HS-5 (cell line): Measurements from ENCODE around the gene ZSCAN5C.
A peak's percentile ranks its signal among the peaks of the same experiment; 100 is the strongest.
"Not testable (repeated sequence)": the region's sequence is repeated elsewhere in the genome, so short reads cannot be mapped to it uniquely, and the experiment has no call there.

Experiments
- DNase-seq: peaks from one replicate; pipeline ENCODE4 v3.0.0-alpha.2; 2012; ENCODE audit warnings: low read depth

The ZSCAN5C gene

GRCh38 chr19:56201973-56202372, at the start of gene ZSCAN5C:
Gene ZSCAN5C, plus strand, starts transcription at chr19:56202273. Its CDS starts 3,641 bp downstream, at chr19:56205914.
- no peak for DNase-seq

GRCh38 chr19:56152644-56153043, 49.4 kb upstream of the ZSCAN5C start:
- DNase-seq: no peak

- DNase-seq: no peak
These were observed 48.6 kb upstream of the ZSCAN5C start for GRCh38 chr19:56153507-56153906.

GRCh38 chr19:56155124-56155687, 46.9 kb upstream of the ZSCAN5C start:
- no peak for DNase-seq

- DNase-seq: no peak
These were observed 45.3 kb upstream of the ZSCAN5C start for GRCh38 chr19:56156768-56157167.

GRCh38 chr19:56158170-56158757, 43.8 kb upstream of the ZSCAN5C start:
- no peak for DNase-seq

GRCh38 chr19:56159009-56159559, 43.0 kb upstream of the ZSCAN5C start:
- no peak for DNase-seq

GRCh38 chr19:56159622-56160271, 42.3 kb upstream of the ZSCAN5C start:
- no peak for DNase-seq

GRCh38 chr19:56161534-56161933, 40.5 kb upstream of the ZSCAN5C start:
- DNase-seq: no peak

- no peak for DNase-seq
These were observed 39.8 kb upstream of the ZSCAN5C start for GRCh38 chr19:56162258-56162657.

- DNase-seq: no peak
These were observed 39.0 kb upstream of the ZSCAN5C start for GRCh38 chr19:56163097-56163496.

GRCh38 chr19:56167064-56167578, 35.0 kb upstream of the ZSCAN5C start:
- no peak for DNase-seq

GRCh38 chr19:56170261-56170660, 31.8 kb upstream of the ZSCAN5C start:
- peak; percentile 49 for DNase-seq

- DNase-seq: no peak
These were observed 28.0 kb upstream of the ZSCAN5C start for GRCh38 chr19:56174086-56174485.

- DNase-seq: no peak
These were observed 27.5 kb upstream of the ZSCAN5C start for GRCh38 chr19:56174550-56174949.

GRCh38 chr19:56175861-56176307, 26.2 kb upstream of the ZSCAN5C start, which contains the start of gene GALP:
Gene GALP, plus strand, starts transcription at chr19:56176008. Its CDS starts 1,101 bp downstream, at chr19:56177109.
- not testable (repeated sequence) for DNase-seq

GRCh38 chr19:56176310-56176709, 25.8 kb upstream of the ZSCAN5C start:
- DNase-seq: not testable (repeated sequence)

GRCh38 chr19:56176881-56177280, 25.2 kb upstream of the ZSCAN5C start:
- no peak for DNase-seq

GRCh38 chr19:56177564-56178243, 24.4 kb upstream of the ZSCAN5C start:
- no peak for DNase-seq

- no peak for DNase-seq
These were observed 12.3 kb upstream of the ZSCAN5C start for GRCh38 chr19:56189785-56190184.

- DNase-seq: no peak
These were observed 11.0 kb upstream of the ZSCAN5C start for GRCh38 chr19:56191115-56191514.

GRCh38 chr19:56191711-56192110, 10.4 kb upstream of the ZSCAN5C start:
- DNase-seq: no peak
